ENCODE results near the gene PRKCE.

Gene PRKCE

GRCh38 chr2:46032161-46032813 is 380.8 kb downstream of the PRKCE start:
- DNase-seq, result no peak

GRCh38 chr2:46032996-46033395 is 381.5 kb downstream of the PRKCE start:
- DNase-seq, result no peak

- DNase-seq, result no peak
Measured at GRCh38 chr2:46034535-46034934, 383.1 kb downstream of the PRKCE start.

- no peak for DNase-seq
Measured at GRCh38 chr2:46036929-46037328, 385.5 kb downstream of the PRKCE start.

- DNase-seq, result no peak
Measured at GRCh38 chr2:46039543-46040303, 388.2 kb downstream of the PRKCE start.

GRCh38 chr2:46040563-46041155 is 389.2 kb downstream of the PRKCE start:
- no peak for DNase-seq

- DNase-seq, result no peak
Measured at GRCh38 chr2:46041434-46041833, 390.0 kb downstream of the PRKCE start.

GRCh38 chr2:46042207-46042637 is 390.7 kb downstream of the PRKCE start:
- DNase-seq, result no peak

- no peak for DNase-seq
Measured at GRCh38 chr2:46042711-46043110, 391.2 kb downstream of the PRKCE start.

- no peak for DNase-seq
Measured at GRCh38 chr2:46045888-46046287, 394.4 kb downstream of the PRKCE start.

- DNase-seq, result no peak
Measured at GRCh38 chr2:46047290-46047689, 395.8 kb downstream of the PRKCE start.

- DNase-seq, result no peak
Measured at GRCh38 chr2:46048693-46049092, 397.2 kb downstream of the PRKCE start.

GRCh38 chr2:46050027-46050426 is 398.6 kb downstream of the PRKCE start:
- no peak for DNase-seq

GRCh38 chr2:46050489-46050888 is 399.0 kb downstream of the PRKCE start:
- no peak for DNase-seq

GRCh38 chr2:46051085-46051484 is 399.6 kb downstream of the PRKCE start:
- DNase-seq, result no peak

- no peak for DNase-seq
Measured at GRCh38 chr2:46053564-46053963, 402.1 kb downstream of the PRKCE start.

GRCh38 chr2:46056541-46056940 is 405.1 kb downstream of the PRKCE start:
- no peak for DNase-seq

GRCh38 chr2:46058140-46058539 is 406.7 kb downstream of the PRKCE start:
- DNase-seq, result no peak

- DNase-seq, result peak; percentile 43 to 47
Measured at GRCh38 chr2:46062637-46063412, 411.4 kb downstream of the PRKCE start.

- DNase-seq, result no peak
Measured at GRCh38 chr2:46064396-46064795, 412.9 kb downstream of the PRKCE start.

- no peak for DNase-seq
Measured at GRCh38 chr2:46065152-46065551, 413.7 kb downstream of the PRKCE start.

GRCh38 chr2:46066116-46066515 is 414.6 kb downstream of the PRKCE start:
- no peak for DNase-seq

GRCh38 chr2:46066601-46067000 is 415.1 kb downstream of the PRKCE start:
- DNase-seq, result no peak
